Measurements from ENCODE around the gene DALRD3.
A peak's percentile ranks its signal among the peaks of the same experiment; 100 is the strongest.

DALRD3 gene

GRCh38 chr3:49017971-49018706, at the start of gene DALRD3:
Gene DALRD3 (minus strand): TSS chr3:49018580. CDS start chr3:49018564, 16 bp downstream.
- peak; percentile 72 for DNase-seq

DNA sequence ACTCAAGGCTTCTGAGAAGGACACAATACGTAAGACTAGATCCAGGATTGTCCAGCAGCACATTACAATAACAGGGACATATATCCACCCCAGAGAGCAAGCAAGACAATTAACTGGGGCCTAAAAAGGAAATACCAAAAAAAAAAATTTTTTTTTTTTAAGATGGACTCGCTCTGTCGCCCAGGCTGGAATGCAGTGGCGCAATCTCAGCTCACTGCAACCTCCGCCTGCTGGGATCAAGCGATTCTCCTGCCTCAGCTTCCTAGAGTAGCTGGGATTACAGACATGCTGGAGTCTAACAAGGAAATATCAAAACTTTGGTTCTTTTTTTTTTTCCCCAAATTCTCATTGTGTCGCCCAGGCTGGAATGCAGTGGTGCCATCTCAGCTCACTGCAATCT, 39.6 kb upstream of the DALRD3 start:
- DNase-seq, result no peak

DNA sequence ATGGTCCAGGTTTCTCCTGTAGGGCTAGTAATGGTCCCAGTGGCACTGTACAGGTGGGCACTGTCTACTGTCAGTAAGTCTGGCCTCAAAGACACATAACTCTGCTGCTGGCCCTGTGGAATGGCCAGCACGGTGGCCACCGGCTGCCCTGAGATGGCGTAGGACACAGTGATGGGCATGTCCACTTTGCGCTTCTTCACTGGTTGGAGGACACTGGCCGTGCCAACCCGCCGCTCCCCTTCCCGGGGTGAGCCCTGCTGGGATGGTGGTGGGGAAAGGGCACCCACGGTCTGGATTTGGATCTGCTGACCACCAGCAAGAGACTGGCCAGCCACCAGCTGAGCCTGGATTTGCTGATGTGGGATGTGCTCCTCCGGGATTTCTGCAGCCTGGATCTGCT, 38.9 kb upstream of the DALRD3 start:
- DNase-seq, result no peak

GRCh38 chr3:49054344-49054862, 36.0 kb upstream of the DALRD3 start:
- no peak for DNase-seq

DNA sequence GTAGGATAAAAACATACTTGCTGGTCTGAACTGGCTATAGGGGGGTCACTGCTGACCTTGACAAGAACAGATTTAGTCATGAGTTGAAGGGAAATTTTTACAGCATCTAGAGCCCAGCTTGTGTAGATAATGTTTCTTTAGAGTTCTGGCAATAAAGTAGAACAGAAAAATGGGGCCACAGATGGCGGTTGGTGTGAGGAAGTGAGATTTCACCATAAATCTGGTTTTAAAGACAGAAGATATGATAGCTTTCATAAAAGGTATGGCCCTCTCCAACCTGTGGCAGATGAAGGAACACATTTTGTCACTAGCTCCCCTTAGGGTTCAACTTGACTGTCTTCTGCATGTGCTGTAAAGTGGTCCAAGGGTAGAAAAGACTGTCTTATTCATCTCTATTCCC, 35.2 kb upstream of the DALRD3 start:
- DNase-seq, result no peak

DNA sequence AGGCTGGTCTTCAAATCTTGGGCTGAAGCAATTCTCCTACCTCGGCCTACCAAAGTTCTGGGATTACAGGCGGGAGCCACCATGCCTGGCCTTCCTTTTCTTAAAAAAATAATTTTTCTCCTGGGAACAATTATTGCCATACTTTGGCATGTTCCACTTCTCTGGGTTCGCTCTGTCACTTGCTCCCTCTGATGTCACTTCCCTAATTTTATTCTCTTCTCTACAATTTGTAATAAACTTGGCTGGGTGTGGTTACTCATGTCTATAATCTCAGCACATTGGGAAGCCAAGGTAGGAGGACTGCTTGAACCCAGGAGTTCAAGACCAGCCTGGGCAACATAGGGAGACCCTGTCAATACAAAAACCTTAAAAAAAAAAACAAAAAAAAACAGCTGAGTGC, 16.9 kb upstream of the DALRD3 start:
- no peak for DNase-seq

DNA sequence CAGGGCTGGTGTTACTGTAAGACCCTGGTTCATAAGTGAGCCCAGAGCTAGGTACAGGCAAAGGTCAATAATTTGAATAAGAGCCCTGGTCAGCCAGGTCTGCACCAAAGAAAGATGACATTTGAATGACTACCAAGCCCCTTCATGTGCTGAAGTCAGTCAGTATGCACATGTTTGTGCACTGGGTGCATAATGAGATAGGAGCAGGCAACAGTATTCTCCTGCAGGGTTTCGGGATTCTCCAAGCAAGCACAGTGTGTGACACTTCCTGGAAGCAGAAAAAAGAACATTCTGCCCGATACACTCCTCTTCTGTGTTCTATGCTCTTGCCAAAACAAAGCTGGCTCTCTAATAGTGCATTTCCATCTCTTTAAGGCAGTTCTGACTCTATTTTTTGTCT, 16.3 kb upstream of the DALRD3 start:
- DNase-seq, result no peak

DNA sequence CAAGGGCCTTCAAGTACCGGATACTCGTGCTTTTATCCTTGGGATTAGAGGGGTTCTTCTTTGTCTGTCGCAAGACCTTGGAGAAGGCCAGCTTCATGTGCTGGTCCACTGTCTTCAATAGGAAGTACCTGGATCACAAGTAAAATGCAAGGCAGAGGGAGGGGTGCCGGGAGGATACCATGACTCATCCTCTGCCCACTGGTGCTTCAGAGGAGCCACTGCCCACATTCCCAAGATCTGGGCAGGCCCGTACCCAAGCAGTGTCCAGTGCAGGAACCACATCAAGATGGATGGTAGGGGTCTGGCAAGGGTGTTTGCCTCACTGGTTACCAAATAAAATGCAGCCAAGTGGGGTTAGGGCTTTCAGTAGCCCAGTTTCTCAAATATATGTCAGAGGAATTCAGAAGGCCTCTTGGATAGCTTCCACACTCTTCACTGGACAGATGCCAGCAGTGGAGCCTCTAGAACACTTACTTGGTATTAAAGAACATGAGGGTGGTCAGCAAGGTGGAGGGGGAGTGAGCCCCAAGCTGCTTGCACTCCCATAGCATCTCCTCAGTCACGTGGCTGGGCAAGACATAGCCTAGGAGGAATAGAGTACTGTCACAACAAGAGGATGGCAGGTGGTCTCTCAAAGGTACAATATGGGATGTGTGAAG, 14.4 kb upstream of the DALRD3 start:
- DNase-seq, result no peak

DNA sequence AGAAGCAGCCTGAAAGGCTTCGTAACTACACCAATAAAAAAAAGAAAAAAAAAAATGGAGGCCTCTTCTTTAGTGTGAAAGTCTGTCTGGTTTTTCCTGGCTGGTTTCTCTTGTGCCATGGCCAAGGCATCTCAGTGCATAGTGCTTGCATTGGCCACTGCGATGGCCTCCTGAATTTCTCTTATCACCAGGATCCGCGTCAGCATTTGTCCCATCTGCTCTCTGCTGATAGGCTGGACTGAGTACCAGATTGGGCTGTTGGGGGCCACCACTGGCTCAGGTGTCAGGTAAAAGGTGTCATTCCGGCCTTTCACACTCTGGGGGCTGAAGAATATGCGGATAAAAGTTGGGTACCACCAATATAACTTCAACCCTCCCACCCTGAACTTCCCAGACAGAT, 11.9 kb upstream of the DALRD3 start:
- DNase-seq, result no peak

- DNase-seq, result no peak
These were observed 11.1 kb upstream of the DALRD3 start for GRCh38 chr3:49029563-49029884.

- DNase-seq, result peak; percentile 84
These were observed 10.5 kb upstream of the DALRD3 start, which contains the start of gene IMPDH2 for GRCh38 chr3:49028673-49029562. Gene IMPDH2 (minus strand): TSS chr3:49029398. CDS start chr3:49029350, 48 bp downstream.

DNA sequence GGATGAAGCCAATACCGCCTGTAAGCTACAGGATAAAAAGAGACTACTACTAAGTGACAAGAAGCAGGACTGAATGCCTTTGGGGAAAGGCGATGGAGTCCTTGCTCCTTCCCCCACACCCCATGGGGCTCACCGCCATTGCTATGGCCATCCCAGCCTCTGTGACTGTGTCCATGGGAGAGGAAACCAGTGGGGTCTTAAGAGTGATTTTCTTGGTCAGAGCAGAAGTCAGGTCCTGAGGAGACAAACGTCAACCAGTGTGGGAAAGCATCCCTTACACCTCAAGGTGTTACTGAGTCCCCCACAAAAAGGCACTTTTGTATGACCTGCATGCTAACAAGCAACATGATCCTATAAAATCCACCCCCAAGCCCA, 9.9 kb upstream of the DALRD3 start:
- DNase-seq, result no peak

GRCh38 chr3:49027634-49028033, 9.3 kb upstream of the DALRD3 start:
- DNase-seq, result no peak

DNA sequence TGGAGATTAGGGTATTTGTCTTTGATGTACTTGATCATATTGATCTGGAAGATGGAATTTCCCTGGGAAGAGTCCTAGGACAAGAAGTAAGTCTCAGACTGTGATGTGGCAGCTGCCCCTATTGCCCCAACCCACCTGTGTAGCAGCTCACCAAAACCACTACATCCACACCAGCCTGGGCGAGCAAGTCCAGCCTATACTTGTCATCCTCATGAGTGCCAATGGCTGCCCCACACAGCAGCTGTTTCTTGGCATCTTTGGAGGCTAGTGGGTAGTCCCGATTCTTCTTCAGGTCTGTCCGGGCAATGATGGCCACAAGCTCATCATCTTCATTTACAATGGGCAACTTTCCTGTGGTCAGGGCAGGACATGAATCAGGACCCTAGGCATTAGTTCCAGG, 8.2 kb upstream of the DALRD3 start:
- DNase-seq, result no peak

- no peak for DNase-seq
These were observed 7.6 kb upstream of the DALRD3 start for GRCh38 chr3:49025793-49026520.

- no peak for DNase-seq
These were observed 6.8 kb upstream of the DALRD3 start for GRCh38 chr3:49025005-49025792.

- no peak for DNase-seq
These were observed 6.1 kb upstream of the DALRD3 start for GRCh38 chr3:49024449-49024848.

GRCh38 chr3:49023775-49024174, 5.4 kb upstream of the DALRD3 start:
- DNase-seq, result no peak

- peak; percentile 26 for DNase-seq
These were observed 4.3 kb upstream of the DALRD3 start for GRCh38 chr3:49022688-49023171.

GRCh38 chr3:49021813-49022687, 3.7 kb upstream of the DALRD3 start, which contains the start of gene NDUFAF3:
Gene NDUFAF3 (plus strand): TSS chr3:49022121. CDS start chr3:49022145, 24 bp downstream.
- peak; percentile 97 for DNase-seq

All from NCI-H146 (cell line).